ENCODE data around the gene LMO2.

GRCh38 chr11:33931067-33931466 is 39.2 kb upstream of the LMO2 start:
- TF ChIP-seq CTCF (IDR thresholded peaks at IDR 0.05) (no peak), POLR2A (IDR thresholded peaks at IDR 0.05) (no peak)

Data from right lobe of liver (tissue), 4 donors.